ENCODE results near the gene SLC2A6.

GRCh38 chr9:133448487-133448972 is 30.4 kb downstream of the SLC2A6 start:
- no peak for TF ChIP-seq CTCF (IDR thresholded peaks at IDR 0.05 in 4 of 5, conservative IDR thresholded peaks at IDR 0.05 in 1 of 5)
- TF ChIP-seq POLR2A (IDR thresholded peaks at IDR 0.05) = no peak
